Rectal smooth muscle tissue (tissue), 1 donor: ENCODE data around the gene TMEM170B.

Experiments used
- H3K27ac ChIP-seq: one replicate; pipeline ENCODE4 v1.7.0; 2013; ENCODE audit warnings: low read depth, low read length, inconsistent platforms
- H3K27me3 ChIP-seq: one replicate; pipeline ENCODE4 v1.7.0; 2013; ENCODE audit warnings: low read length; ENCODE audit not compliant: control insufficient read depth, insufficient read depth
- H3K36me3 ChIP-seq: one replicate; pipeline ENCODE4 v1.7.0; 2013; ENCODE audit warnings: low read length; ENCODE audit not compliant: control insufficient read depth, insufficient read depth
- H3K4me1 ChIP-seq: one replicate; pipeline ENCODE4 v1.7.0; 2013; ENCODE audit warnings: low read length; ENCODE audit not compliant: control insufficient read depth, insufficient read depth
- H3K4me3 ChIP-seq: one replicate; pipeline ENCODE4 v1.7.0; 2013; ENCODE audit warnings: low read length
- H3K9ac ChIP-seq: one replicate; pipeline ENCODE4 v1.7.0; 2013; ENCODE audit warnings: low read length

TMEM170B gene

DNA sequence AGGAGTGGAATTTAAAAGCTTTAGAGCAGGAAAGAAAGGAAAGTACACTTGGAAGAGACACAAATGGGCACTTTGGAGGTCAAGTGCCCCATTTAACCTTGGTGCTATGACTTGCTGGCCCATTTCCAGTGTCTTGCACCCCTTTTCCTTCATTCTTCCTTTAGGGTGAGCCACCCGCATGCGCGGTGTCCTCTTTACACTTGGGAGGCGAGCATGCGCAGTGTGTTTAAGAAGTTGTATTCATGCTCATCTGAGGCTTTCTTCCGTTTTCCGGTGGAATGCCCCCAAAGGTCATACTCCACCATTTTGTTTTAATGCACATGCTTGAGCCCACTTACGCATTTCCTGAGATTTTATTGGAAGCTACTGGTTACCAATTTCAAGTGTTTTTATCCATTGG is 29.1 kb downstream of the TMEM170B start:
- H3K4me3 ChIP-seq: no peak overlapping the region
- no peak overlapping the region for H3K9ac ChIP-seq
- no peaks in the 10 kb centered on the region for H3K4me1 ChIP-seq
- H3K27ac ChIP-seq: no peak overlapping the region
- no peaks in the 10 kb centered on the region for H3K27me3 ChIP-seq
- no peaks in the 10 kb centered on the region for H3K36me3 ChIP-seq

- H3K4me1 ChIP-seq: no peaks in the 10 kb centered on the region
- H3K36me3 ChIP-seq: no peaks in the 10 kb centered on the region
- no peak overlapping the region for H3K27ac ChIP-seq
- H3K4me3 ChIP-seq: no peak overlapping the region
- no peak overlapping the region for H3K9ac ChIP-seq
- H3K27me3 ChIP-seq: no peaks in the 10 kb centered on the region
These were observed 33.5 kb downstream of the TMEM170B start for GRCh38 chr6:11571073-11571472.

- no peak overlapping the region for H3K9ac ChIP-seq
- H3K27ac ChIP-seq: no peak overlapping the region
- no peaks in the 10 kb centered on the region for H3K36me3 ChIP-seq
- H3K27me3 ChIP-seq: no peaks in the 10 kb centered on the region
- H3K4me3 ChIP-seq: no peak overlapping the region
- H3K4me1 ChIP-seq: no peaks in the 10 kb centered on the region
These were observed 38.0 kb downstream of the TMEM170B start for GRCh38 chr6:11575408-11576033.

DNA sequence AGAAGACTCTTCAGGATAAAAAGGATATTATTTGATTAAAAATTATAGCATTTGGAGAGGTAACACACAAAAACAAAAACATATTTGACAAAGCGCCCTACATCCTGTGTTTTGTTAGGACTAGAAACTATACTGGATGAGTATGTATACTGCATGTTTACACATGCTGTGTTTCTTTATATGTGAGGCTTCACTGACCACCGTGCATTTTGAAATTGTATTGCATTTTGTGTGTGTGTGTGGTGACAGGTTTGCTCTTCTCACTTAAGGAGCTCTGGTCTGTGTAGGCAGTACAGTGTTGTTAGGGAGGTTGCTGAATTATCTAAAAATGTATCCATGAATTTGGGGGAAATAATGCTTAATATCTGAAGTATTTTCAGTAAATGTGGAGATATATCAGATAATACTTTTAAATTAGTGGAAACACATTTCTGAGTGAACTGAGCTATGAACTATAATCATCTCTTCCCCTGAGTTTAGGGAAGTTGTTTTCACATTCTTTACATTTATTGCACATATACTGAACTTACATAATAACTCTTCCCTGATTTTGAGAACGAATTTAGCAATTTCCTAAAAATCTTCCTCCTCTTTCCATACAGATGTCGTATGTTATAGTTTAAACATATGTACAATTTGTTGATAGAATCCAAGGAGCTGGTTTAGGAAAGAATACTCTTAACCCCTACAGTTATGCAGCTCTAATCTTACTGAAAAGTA is 43.3 kb downstream of the TMEM170B start:
- no peaks in the 10 kb centered on the region for H3K4me1 ChIP-seq

DNA sequence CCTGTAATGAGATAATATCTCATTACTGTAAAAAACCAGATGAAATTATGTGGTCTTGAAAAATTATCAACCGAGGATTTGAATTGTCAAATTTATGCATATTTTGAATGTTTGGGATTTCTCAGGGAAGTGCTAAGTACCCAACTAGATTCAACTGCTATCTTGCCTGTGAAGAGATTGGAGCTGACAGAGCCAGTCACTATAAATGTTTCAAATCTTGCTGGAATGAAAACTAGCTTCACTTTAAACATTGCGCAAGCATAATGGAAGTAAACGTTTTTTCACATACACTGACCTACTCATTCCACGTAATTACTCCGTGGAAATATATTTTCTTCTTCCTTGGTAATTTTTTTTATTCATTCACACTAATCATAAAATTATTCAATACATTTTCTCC is 46.7 kb downstream of the TMEM170B start:
- Histone ChIP-seq H3K4me1 (no peaks in the 10 kb centered on the region), H3K9ac (no peak overlapping the region), H3K4me3 (no peak overlapping the region), H3K36me3 (no peaks in the 10 kb centered on the region), H3K27me3 (no peaks in the 10 kb centered on the region), H3K27ac (no peak overlapping the region)

More for the DNA sequence above, 43.3 kb downstream of the TMEM170B start:
- no peak overlapping the region for H3K27ac ChIP-seq
- H3K36me3 ChIP-seq: no peaks in the 10 kb centered on the region
- no peak overlapping the region for H3K4me3 ChIP-seq
- H3K27me3 ChIP-seq: no peaks in the 10 kb centered on the region
- no peak overlapping the region for H3K9ac ChIP-seq

DNA sequence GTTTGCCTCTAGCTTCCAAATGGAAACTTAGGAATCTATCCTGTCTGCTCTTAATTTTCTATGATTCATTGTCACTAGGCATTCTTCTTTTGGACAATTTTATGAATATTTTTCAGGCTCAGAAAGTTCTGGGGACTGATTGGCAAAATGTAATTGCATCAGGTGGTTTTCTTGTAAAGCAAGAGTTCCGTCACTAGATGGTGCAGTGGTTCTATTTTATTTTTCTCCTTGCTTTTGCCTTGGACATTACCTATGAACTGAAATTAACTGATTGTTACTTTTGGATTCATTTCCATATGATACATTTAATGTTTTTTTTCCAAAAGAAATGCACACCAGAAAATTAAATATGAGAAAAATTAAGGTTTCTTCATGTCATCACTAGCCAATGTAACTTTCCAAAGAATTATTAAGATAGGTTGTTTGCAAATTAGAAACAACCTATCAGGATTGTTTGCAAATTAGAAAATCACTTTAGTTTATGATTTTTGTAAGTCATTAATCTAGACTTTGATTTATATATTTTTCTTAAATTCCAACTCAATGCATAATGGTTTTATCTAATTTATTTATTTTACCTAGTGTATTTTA is 48.0 kb downstream of the TMEM170B start:
- no peak overlapping the region for H3K27ac ChIP-seq
- H3K27me3 ChIP-seq: no peaks in the 10 kb centered on the region
- H3K4me1 ChIP-seq: no peaks in the 10 kb centered on the region
- no peak overlapping the region for H3K4me3 ChIP-seq
- H3K36me3 ChIP-seq: no peaks in the 10 kb centered on the region
- no peak overlapping the region for H3K9ac ChIP-seq

GRCh38 chr6:11586117-11586516 is 48.6 kb downstream of the TMEM170B start:
- no peaks in the 10 kb centered on the region for H3K36me3 ChIP-seq
- no peak overlapping the region for H3K9ac ChIP-seq
- no peaks in the 10 kb centered on the region for H3K4me1 ChIP-seq
- H3K27ac ChIP-seq: no peak overlapping the region
- H3K4me3 ChIP-seq: no peak overlapping the region
- no peaks in the 10 kb centered on the region for H3K27me3 ChIP-seq

DNA sequence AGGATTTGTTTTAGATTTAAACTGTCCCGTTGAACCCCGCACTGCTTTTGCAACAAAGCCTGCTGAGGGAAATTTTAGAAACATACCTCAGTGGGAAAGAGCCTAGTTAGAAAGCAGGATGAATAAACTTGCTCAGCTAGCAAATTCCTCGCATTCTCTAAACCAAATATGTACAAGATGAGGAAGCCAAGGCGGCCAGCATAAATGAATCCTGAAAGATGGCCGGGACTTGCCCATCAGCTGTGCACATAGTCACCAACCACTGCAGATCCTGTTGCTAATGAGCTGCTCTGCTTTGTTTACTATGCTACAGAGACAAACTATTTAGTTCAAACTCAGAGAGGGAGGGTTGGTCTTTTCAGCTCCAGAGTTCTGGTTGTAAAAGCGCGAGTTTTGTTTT is 49.0 kb downstream of the TMEM170B start:
- Histone ChIP-seq H3K27me3 (no peaks in the 10 kb centered on the region), H3K4me1 (no peaks in the 10 kb centered on the region), H3K27ac (no peak overlapping the region), H3K9ac (no peak overlapping the region), H3K36me3 (no peaks in the 10 kb centered on the region), H3K4me3 (no peak overlapping the region)

DNA sequence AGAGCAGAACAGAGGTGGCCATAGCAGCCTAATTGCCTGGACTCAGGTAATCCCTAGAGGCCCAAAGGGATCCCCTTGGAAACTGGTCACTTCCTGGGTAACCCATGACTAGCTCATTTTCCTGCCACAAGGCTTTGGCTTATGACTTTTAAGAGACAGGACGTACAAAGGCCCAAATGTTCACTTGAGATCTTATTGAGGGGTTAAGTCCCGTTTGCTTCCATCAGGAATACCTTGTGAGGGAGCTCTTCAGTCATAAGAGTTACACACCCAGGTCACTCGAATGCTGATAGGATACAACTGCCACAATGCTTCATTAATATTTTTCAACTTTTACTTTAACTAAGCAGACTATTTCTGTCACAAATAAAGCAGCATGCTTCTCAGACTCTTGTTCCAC is 51.7 kb downstream of the TMEM170B start:
- H3K9ac ChIP-seq: no peak overlapping the region
- H3K4me1 ChIP-seq: no peaks in the 10 kb centered on the region
- no peak overlapping the region for H3K27ac ChIP-seq
- no peak overlapping the region for H3K4me3 ChIP-seq
- H3K36me3 ChIP-seq: no peaks in the 10 kb centered on the region
- H3K27me3 ChIP-seq: no peaks in the 10 kb centered on the region

GRCh38 chr6:11592294-11592906 is 54.9 kb downstream of the TMEM170B start:
- H3K27me3 ChIP-seq: no peaks in the 10 kb centered on the region
- H3K9ac ChIP-seq: no peak overlapping the region
- H3K4me1 ChIP-seq: no peaks in the 10 kb centered on the region
- H3K4me3 ChIP-seq: no peak overlapping the region
- no peaks in the 10 kb centered on the region for H3K36me3 ChIP-seq
- H3K27ac ChIP-seq: no peak overlapping the region

DNA sequence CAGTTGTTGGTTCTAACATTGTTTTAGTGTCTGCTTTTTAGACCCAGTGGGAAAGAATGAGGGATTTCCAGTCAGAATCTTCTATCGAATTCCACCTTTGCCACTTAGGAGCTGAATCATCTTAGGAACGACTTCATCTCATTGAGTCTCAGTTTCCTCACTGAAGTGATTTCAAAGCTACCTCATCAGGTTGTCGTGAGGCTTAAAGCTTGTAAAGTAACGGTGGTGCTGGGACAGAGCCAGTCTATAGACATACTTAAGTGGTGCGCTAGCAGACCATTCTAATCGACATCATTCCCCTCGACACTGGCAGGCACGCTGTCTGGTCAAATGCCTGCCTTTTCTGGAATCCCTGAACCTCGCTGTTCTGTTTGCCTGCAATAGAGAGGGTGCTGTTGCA is 55.5 kb downstream of the TMEM170B start:
- Histone ChIP-seq H3K27ac (no peak overlapping the region), H3K36me3 (no peaks in the 10 kb centered on the region), H3K27me3 (no peaks in the 10 kb centered on the region), H3K4me3 (no peak overlapping the region), H3K4me1 (no peaks in the 10 kb centered on the region), H3K9ac (no peak overlapping the region)

GRCh38 chr6:11595903-11596302 is 58.4 kb downstream of the TMEM170B start:
- H3K4me1 ChIP-seq: no peaks in the 10 kb centered on the region
- H3K4me3 ChIP-seq: no peak overlapping the region
- no peaks in the 10 kb centered on the region for H3K36me3 ChIP-seq
- no peak overlapping the region for H3K9ac ChIP-seq
- H3K27me3 ChIP-seq: no peaks in the 10 kb centered on the region
- no peak overlapping the region for H3K27ac ChIP-seq
